GM19395 (cell line): ENCODE measurements around the gene METTL27.
"Not testable (repeated sequence)": the region's sequence is repeated elsewhere in the genome, so short reads cannot be mapped to it uniquely, and the experiment has no call there.

Experiments used
- ATAC-seq: cut with Tn5 transposase; IDR thresholded peaks from one replicate; pipeline ENCODE4 v1.9.1; 2021; ENCODE audit warnings: mild to moderate bottlenecking, moderate library complexity; ENCODE audit not compliant: unreplicated experiment

METTL27 gene

GRCh38 chr7:73822319-73823173 lies 19.8 kb downstream of the METTL27 start:
- ATAC-seq = no peak

GRCh38 chr7:73821597-73822285 lies 20.6 kb downstream of the METTL27 start:
- not testable (repeated sequence) for ATAC-seq

GRCh38 chr7:73820013-73820412 lies 22.3 kb downstream of the METTL27 start:
- no peak for ATAC-seq

GRCh38 chr7:73817121-73817520 lies 25.2 kb downstream of the METTL27 start:
- no peak for ATAC-seq

GRCh38 chr7:73815436-73815835 lies 26.9 kb downstream of the METTL27 start:
- no peak for ATAC-seq

- ATAC-seq = no peak
Measured at GRCh38 chr7:73812996-73813395, 29.3 kb downstream of the METTL27 start.

GRCh38 chr7:73811760-73812168 lies 30.6 kb downstream of the METTL27 start:
- ATAC-seq = no peak

GRCh38 chr7:73810998-73811360 lies 31.3 kb downstream of the METTL27 start:
- no peak for ATAC-seq

GRCh38 chr7:73809467-73809951 lies 32.8 kb downstream of the METTL27 start:
- ATAC-seq = no peak

GRCh38 chr7:73802459-73802858 lies 39.9 kb downstream of the METTL27 start:
- no peak for ATAC-seq

GRCh38 chr7:73801577-73801976 lies 40.7 kb downstream of the METTL27 start:
- no peak for ATAC-seq

- no peak for ATAC-seq
Measured at GRCh38 chr7:73799282-73800141, 42.8 kb downstream of the METTL27 start.

- not testable (repeated sequence) for ATAC-seq
Measured at GRCh38 chr7:73797176-73797575, 45.1 kb downstream of the METTL27 start.

- ATAC-seq = not testable (repeated sequence)
Measured at GRCh38 chr7:73796656-73797055, 45.7 kb downstream of the METTL27 start.

- ATAC-seq = not testable (repeated sequence)
Measured at GRCh38 chr7:73795188-73795587, 47.1 kb downstream of the METTL27 start.

GRCh38 chr7:73791170-73791690 lies 51.1 kb downstream of the METTL27 start:
- not testable (repeated sequence) for ATAC-seq

- ATAC-seq = no peak
Measured at GRCh38 chr7:73789051-73789450, 53.3 kb downstream of the METTL27 start.

- not testable (repeated sequence) for ATAC-seq
Measured at GRCh38 chr7:73787786-73788048, 54.6 kb downstream of the METTL27 start.

GRCh38 chr7:73786588-73786987 lies 55.7 kb downstream of the METTL27 start:
- ATAC-seq = no peak
